NCI-H2227 (cell line): Measurements from ENCODE around the gene FMN1.

Source experiments
- DNase-seq: peaks from one replicate; lab custom pipeline; 2025; ENCODE audit not compliant: unreplicated experiment; lab: John Stamatoyannopoulos, UW

FMN1 gene

DNA sequence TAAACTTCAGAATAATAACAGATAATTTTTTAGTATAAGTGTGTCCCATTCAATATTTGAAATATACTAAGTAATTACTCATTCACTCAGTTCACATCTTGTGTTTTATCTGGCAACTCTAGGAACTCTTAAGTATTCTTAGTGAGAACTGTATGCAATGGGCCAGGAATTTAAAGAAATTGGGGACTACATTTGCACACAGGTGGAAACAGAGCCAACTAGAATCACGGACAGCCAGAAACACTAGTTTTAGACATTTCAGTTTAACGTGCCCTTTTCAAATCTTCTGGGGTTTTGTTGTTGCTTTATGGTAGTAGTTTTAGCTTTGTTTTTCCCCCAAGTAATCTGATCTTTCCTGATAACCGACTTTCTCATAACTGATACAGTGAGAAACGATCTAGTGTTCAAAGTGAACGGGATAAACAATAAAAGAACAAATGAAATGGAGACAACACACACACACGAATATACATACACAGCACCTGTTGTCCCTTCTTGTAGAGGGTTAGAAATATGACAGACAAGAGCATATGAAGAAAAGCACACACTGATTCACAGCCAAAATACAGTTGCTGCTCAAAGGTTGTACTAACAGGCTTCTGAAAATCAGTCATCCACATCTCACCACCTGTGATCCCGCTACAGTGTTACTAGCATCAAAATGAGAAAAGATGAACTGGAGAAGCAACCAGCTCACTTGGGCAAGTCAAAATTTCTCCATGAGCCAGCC, 167.0 kb downstream of the FMN1 start:
- DNase-seq, result no peak

DNA sequence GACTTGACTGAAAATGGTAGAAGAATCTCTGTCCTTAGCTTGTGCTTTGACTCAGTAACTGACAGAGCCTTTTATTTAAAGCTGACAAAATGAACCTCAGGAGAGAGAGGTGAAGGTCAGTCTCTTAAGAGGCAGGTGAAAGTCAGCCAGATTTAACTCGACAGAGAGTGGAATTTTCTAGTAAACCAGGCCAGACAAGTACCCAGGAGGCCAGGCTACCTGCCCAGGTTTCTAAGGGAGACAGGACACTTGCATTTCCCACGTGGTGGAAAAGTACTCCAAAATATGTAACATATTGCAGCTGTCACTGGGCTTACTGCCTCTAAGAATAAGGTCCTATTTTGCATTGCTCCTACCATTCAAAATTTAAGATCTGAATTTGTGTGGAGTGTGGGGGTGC, 167.9 kb downstream of the FMN1 start:
- no peak for DNase-seq

DNA sequence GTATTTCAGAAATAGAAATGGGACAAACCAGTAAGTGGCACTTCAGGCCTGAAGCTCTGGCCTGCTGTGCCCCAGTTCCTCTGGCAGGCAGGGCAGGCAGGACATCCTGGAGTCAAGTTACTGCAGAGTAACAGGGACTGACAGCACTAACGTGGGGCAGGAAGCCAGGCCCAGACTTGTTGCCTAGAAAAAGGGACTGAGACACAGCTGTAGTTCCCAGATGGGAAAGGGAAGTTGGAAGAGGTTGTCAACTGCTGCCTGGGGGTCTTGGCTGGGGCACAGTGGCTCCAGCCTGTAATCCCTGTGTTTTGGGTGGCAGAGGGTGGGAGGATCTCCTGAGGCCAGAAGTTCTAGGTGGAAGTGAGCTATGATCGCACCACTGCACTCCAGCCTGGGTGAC, 171.9 kb downstream of the FMN1 start:
- no peak for DNase-seq

DNA sequence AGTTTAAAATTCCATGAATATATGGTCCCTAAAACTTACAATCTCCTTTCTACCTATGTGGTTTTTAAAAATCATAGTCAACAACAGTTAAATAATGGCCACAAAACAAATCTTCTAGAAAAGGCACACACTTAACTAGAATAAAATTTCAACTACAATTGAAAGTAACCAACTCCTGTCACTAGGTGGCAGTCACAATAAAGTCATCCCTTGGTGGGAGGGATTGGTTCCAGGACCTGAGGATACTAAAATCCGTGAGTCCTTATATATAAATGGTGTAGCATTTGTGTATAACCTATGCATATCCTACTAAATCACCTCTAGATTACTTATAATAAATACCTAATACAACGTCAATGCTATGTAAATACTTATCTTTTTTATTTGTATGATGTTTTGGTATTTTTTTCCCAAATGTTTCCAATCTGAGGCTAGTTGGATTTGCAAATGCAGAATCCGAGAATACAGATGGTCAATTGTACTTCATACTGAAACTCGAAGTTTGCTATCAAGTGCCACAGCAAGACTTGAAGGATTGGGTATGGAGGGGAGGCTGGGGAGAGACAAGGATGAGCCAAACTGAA, 172.6 kb downstream of the FMN1 start:
- peak; percentile 55 for DNase-seq

DNA sequence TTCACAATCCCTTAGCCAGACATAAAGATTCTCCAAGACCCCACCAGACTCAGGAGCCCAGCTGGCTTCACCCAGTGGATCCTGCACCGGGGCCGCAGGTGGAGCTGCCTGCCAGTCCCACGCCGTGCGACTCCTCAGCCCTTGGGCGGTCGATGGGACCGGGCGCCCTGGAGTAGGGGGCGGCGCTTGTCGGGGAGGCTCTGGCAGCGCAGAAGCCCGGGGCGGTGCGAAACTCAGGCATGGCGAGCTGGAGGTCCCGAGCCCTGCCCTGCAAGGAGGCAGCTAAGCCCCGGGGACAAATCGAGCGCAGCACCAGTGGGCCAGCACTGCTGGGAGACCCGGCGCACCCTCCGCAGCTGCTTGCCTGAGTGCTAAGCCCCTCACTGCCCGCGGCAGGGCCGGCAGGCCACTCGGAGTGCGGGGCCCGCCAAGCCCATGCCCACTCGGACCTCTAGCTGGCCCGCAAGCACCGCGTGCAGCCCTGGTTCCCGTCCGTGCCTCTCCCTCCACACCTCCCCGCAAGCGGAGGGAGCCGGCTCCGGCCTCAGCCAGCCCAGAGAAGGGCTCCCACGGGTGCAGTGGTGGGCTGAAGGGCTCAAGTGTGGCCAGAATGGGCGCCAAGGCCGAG, 175.0 kb downstream of the FMN1 start:
- no peak for DNase-seq

DNA sequence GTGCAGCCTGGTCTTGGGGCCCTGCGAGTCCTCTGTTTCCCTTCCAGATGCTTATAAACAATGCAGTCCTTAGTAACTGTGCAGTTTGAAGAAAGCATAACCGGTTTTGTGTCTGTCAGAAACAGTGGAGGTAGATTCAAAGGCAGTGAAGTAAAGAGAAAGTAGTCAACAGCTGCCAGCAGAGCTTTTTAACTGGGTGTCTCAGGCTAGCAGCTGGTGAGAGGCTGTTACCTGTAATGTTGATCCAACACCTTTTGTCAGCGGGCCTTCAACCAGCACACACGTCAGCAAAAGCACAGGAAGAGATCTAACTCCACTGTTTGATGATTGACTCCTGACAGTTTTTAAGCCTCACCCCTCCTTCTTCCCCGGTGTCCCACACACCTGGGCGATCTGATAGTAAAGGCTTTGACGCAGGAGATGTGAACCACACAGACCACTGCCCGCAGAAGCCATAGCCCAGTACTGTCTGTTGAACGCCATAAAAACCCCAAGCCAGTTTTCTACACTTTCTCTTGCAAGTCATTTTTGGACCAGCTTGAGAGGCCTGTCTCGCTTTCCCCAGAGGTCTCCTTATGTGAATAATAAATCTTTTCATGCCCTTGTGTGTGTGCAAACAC, 178.0 kb downstream of the FMN1 start:
- no peak for DNase-seq

DNA sequence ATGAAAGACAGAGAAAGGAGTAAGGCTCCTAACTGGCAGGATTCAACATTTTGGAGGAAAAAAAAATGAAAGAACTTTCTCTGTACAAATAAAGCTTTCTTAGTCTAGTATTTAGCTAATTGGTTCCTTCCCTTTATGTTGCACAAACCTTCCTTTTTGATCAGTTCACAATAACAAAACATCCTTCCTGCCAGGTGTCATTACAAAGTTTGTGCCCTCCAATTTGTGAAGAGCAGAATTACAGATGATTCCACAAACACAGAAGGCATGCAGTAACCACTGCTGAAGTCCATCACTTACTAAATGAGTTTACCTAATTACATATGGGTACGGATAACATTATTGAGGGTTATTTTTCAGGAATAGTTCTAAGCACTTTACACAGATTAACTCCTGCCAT, 179.9 kb downstream of the FMN1 start:
- no peak for DNase-seq

DNA sequence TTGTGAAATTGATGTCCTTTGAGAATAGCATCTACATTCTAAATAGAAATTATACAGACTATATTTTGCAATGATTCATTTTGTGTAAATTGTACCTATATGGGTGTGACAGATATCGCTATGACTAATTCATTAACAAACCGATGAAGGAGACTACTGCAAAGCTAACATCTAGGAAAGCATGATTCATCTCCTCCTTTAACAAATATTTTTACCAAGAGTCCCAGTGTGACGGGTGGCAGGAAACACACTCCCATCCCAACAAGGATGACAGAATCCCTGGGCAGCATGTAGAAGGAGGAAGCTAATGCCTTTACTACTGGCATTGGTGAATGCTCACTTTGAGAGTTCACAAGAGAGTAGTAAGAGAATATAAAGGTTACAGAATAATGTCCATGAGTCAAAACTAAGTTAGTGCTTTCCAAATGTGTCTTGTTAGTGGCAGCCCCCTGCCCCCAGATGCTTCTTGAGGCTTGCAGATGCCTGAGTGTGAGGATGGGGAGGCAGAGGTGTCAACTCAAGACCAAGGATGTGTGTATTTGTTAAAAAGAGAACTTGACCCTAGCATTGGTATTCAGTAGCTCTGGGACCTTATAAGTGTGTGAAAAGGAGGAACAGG, 180.6 kb downstream of the FMN1 start:
- DNase-seq, result no peak

DNA sequence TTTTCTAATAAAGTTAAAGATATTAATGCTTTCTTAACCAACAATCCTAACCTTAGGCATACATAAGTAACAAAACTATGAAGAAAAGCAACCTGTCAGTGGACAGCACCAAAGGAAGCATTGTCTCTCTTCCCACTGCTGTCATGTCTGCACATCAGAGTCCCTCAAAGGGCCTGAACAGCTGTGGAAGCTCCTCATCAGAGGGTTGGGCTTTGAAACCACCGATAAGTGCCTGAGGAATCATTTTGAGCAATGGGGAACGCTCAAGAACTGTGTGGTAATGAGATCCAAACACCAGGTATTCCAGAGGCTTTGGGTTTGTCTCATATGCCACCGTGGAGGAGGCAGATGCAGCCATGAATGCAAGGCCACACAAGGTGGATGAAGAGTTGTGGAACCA, 182.5 kb downstream of the FMN1 start:
- DNase-seq, result no peak

DNA sequence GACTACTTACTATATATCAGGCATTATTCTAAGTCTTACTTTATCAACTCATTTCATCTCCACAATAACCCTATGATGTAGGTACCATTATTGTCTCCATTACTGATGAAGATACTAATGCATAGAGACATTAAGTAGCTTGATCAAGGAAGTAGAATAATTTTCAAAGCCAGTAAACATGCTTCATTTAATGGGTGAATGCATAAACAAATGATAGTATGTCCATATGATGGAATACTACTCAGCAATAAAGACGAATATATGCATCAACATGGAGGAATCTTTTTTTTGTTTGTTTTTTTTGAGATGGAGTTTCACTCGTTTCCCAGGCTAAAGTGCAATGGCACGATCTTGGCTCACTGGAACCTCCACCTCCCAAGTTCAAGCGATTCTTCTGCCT, 184.9 kb downstream of the FMN1 start:
- DNase-seq, result no peak

DNA sequence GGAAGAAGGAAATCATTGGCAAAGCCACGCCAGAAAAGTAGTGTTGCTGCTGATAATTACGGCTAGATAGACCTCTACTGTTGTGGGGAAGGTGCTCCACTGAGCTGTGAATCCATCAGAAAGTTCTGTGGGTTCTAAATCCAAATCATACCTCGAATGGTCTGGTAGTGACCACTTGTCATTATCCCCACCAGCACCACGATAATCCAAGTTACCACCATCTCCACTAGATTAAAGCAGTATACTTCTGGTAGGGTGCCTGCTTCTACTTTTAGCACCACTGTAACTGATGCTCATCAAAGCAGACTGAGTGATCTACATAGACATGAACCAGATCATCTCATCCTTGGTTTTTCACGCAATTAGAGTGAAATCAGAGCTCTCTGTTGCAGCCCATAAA, 185.5 kb downstream of the FMN1 start:
- DNase-seq, result no peak

DNA sequence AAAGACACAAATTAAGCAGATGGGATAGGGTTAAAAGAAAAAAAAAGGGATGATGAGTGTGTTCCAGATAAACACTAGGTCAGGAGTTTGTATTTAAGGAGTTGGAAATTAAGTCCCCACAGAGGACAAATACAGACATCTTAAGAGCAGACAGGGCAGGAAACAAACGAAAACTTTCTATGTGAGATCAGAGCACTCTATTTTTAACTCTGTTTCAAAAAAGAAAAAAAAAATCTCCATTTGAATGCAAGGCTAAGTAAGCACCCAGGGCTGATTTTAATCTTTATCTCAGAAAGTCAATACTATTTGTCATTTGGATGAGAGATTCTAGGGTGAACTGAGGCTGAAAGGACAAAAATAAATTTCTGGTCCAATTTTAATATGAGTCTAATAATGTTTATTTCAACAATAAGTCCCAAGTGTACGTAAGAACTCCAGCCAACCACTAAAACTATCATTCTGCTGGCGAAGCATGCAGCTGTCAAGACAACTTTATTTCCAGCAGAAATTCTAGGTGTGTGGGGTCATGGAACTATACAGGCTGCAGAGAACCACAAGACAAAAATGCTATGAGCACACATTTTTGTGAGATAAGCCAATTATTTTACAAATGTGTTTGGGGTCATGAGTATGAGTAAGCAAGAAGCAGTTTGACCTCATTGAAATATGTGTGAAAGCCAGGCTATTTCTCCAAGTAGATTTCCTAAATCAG, 186.1 kb downstream of the FMN1 start:
- DNase-seq, result no peak

DNA sequence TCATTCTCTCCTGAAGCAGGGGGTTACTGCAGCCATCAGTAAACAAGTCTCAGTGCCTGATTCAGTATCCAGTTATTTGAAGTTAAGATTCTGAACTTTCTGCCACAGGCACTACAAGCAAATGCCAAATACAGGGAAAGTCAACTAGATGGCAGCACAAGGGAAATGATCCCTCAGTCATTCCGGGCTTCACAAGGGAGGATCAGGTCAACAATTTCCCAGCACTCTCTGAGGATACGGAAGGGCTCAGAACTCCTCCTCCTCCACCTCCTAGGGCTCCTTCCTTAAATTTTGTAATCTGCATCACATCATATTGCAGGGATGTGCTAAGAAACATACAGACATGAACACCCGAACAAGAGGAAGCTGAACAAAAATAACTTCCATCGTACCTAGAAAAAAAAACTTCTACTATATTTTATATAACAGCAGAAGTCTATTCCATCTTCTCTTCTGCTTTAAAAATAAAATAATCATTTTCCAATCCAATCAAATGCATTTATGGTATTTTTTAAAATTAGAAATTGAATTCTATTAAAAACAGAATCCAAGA, 187.1 kb downstream of the FMN1 start:
- no peak for DNase-seq

DNA sequence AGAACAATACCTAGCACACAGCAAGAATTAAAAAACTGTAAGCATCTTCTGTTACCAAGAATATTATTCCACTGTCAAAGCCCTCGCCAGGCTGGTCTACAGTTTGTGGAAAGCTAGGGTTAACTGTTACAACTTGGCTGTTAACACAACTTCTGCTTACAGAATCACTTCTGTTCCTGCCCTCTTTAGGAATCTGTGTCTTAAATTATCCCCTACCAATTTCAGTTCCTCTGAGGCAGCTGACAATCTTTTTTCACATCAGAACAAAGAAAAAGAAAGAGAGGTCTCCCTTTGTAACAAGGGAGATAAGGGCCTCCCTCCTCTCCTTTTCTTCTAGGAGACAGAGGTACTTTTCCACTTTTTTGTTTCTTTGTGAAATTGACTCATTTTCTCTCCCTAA, 188.9 kb downstream of the FMN1 start:
- no peak for DNase-seq

DNA sequence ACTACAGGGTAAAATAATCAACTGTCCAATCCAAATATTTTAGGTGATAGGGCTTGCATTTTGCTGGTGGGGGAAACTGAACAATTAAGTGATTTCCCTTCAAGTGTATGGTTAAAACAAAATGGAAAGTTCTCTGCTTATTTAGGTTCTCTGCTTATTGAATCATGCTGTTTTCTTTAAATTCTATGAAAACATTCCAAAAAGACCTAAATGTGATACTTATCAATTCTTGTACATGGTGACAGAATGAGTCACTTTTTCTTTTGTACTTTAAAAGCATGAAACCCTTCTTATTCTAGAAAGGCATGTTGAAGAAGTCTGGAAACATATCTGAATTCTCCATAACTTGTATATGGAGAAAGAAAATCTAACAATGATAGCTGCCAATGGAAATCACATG, 192.6 kb downstream of the FMN1 start:
- no peak for DNase-seq

DNA sequence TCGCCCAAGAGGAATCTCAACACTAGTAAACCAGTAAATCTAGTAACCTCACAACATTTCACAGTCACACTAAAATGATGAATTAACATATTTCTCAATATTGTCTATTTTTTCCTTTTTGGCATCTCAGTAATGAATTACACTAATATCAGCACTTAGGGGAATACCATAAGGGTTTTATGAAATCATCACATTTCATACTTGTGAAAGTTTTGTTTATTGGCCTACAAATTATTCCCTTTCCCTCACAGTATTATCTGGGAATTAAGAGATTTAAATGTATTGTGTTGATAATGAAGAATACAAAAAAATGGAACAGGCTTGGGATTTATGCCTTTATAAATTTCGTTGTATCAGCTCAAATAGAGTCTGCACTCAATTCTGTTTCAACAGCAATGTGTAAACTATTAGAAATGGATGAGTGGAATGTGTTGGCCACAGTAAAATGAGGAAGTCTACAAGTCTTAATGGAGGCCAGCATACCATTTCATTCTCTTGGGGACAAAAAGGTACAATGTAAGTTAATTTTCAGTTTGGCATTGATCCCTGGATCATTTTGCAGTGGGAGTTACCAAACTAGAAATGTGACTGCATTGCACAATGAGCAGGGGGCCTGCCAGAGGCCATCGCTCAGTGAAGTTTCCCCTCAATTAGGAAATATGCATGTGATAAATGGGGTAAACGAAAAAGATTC, 195.4 kb downstream of the FMN1 start:
- no peak for DNase-seq

DNA sequence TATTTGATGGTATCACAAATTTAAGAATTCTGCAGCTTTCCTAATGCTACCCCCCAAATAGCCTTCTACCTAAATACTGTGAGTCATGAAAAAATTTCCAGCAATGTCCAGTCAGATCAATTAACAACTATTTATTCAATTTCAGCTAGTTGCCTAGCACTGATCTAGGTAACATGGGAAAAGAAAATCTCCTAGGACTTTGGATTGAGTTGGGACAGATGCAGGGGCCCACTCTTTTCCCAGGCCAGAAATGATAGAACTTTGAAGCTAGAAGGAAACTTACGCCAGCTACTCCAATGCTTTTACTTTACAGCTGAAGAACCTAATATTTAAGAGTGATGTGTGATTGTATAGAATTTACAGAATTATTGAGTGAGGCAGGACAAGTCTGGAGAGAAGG, 196.3 kb downstream of the FMN1 start:
- no peak for DNase-seq

DNA sequence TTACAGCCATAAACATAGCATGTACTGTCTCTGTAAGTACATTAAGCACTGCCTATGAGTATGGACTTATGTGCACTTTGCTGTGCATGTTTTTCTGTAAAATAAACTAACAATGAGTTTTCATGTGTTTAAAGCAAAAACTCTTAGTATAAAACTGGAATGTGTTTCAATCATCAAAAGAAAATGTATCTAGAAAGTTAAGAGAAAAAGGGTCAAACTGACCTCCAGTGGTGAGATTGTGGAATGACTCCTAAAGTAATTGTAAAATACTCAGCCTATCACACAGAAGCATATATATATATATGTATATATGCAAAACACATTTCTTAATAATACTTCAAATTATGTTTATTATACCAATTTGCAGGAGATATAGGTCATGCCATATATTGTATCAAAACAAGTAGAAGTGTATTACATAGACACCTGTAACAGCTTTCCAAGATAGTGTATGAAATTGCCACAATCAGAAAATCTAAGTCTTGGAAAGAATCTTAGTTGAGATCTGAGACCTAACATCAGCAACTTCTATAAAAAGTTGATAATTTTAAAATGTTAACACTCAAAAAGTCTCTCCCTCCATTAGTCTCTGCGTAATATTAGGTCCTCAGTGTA, 199.6 kb downstream of the FMN1 start:
- peak; percentile 14 for DNase-seq

DNA sequence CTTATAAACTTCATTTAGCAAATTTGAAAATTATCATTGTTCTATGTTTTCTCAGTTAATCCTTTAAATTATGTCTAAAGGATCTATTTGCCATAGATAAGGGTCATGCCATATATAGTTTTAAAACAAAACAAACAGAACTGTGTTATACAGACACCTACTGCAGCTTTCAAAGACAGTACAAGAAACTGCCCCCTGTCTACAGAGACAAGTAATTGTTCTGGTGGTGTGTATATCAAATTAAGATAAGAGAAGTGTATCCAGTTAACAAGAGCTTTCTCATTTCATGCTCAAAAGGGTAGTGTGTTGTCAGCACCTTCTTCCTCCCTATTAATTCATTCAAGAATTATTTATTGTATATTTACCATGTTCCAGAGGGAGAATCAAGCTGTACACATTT, 201.2 kb downstream of the FMN1 start:
- no peak for DNase-seq

DNA sequence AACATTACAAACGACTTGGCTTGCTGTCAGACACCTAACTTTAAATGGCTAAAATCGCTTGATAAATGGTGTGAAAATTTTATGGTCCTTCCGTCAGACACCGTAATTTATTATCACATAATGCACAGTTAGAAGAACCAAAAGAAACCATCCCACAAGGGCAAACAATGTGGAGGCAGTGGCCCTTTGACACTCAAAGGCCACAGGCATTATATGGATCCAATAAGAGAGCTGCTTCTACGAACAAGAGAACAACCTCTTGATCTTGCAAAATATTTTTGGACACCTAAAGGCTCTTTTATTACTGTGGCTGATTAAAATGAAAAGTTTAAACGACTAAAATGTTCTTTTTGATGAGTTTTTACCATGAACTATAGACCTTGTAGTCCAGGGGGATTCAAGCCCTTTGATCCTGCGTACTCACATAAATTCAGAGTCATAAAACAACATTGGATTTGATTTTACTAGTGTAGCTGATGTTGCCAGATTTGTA, 202.8 kb downstream of the FMN1 start:
- peak; percentile 10 for DNase-seq
